ENCODE data around the gene NEK1. TPM values are rescaled to one million over a fixed set of nuclear protein-coding genes. Genes with fewer than 3 reads are reported as not detected.

NEK1 gene
- total and polyA plus RNA-seq, 4 donors = 3.6 to 32.9 (median 9.3) TPM

Other genes starting within 250 kb of the NEK1 start
- 10 to 100 TPM; 39.1 to 59.6 TPM for gene CLCN3, start 8.0 kb upstream of the NEK1 start, total RNA-seq
- gene CLCN3, start 8.0 kb upstream of the NEK1 start, polyA plus RNA-seq = 10 to 100 TPM; 11.0 to 16.1 TPM
- gene HPF1, start 145.4 kb upstream of the NEK1 start, total RNA-seq = 10 to 100 TPM; 18.0 to 18.7 TPM
- gene HPF1, start 145.4 kb upstream of the NEK1 start, polyA plus RNA-seq = 10 to 100 TPM; 20.3 to 28.9 TPM